ENCODE results near the gene EML1. TPM values are rescaled to one million over a fixed set of nuclear protein-coding genes. Genes with fewer than 3 reads are reported as not detected.
A peak's percentile ranks its signal among the peaks of the same experiment; 100 is the strongest.

EML1 gene
- total and polyA plus RNA-seq, 2 of the 13 experiments (the other 11 are each of a cell fraction or from before 2014, with no cell fraction given) = 0.59 to 1.7 TPM

GRCh38 chr14:99784508-99784907, 8.7 kb upstream of the EML1 start (continued):
- no peak for TF ChIP-seq REST (IDR thresholded peaks at IDR 0.05; ENCODE audit: borderline replicate concordance in 1 of 2, low read depth in 1 of 2, low read length in 2 of 2)
- no peak for TF ChIP-seq AGO1 (IDR thresholded peaks at IDR 0.05; ENCODE audit: low read depth, low read length, poor library complexity, severe bottlenecking)
- TF ChIP-seq ZSCAN12 (CRISPR knock-in tag; IDR thresholded peaks at IDR 0.05) = no peak
- no peak for TF ChIP-seq NFYB (CRISPR knock-in tag; IDR thresholded peaks at IDR 0.05)
- no peak; the same call in 1 of the 2 replicates for TF ChIP-seq ATF7-NPFF (CRISPR knock-in tag; IDR thresholded peaks at IDR 0.05; ENCODE audit: low read depth)
- no peak for TF ChIP-seq ZNF501 (CRISPR knock-in tag; IDR thresholded peaks at IDR 0.05)
- no peak for TF ChIP-seq ZNF780A (CRISPR knock-in tag; IDR thresholded peaks at IDR 0.05)
- no peak for TF ChIP-seq TOPORS (CRISPR knock-in tag; IDR thresholded peaks at IDR 0.05)
- peak; percentile 40; the same call in 1 of the 2 replicates for TF ChIP-seq RXRA (CRISPR knock-in tag; IDR thresholded peaks at IDR 0.05)
- TF ChIP-seq NR2F6 (IDR thresholded peaks at IDR 0.05) = peak; percentile 60
- no peak for TF ChIP-seq NR2F6 (CRISPR knock-in tag; IDR thresholded peaks at IDR 0.05)
- TF ChIP-seq XBP1 (CRISPR knock-in tag; IDR thresholded peaks at IDR 0.05) = no peak
- TF ChIP-seq ISL2 (CRISPR knock-in tag; IDR thresholded peaks at IDR 0.05) = peak; percentile 85; the same call in 1 of the 2 replicates
- TF ChIP-seq ZSCAN30 (CRISPR knock-in tag; IDR thresholded peaks at IDR 0.05) = no peak
- no peak for TF ChIP-seq SRF (IDR thresholded peaks at IDR 0.05; ENCODE audit: low read depth, low read length)
- no peak for TF ChIP-seq REPIN1 (CRISPR knock-in tag; IDR thresholded peaks at IDR 0.05; ENCODE audit: borderline replicate concordance, low read depth)
- 0 out of 2 replicates have a peak, but pooled peaks have one; percentile 41 for TF ChIP-seq ZNF343 (CRISPR knock-in tag; IDR thresholded peaks at IDR 0.05)
- no peak for TF ChIP-seq FOSL1 (CRISPR knock-in tag; IDR thresholded peaks at IDR 0.05; ENCODE audit: borderline replicate concordance)
- no peak for TF ChIP-seq CENPT (CRISPR knock-in tag; IDR thresholded peaks at IDR 0.05; ENCODE audit: low read depth)
- TF ChIP-seq HNF1A (IDR thresholded peaks at IDR 0.05; ENCODE audit: low read depth) = no peak
- TF ChIP-seq HNF1A (CRISPR knock-in tag; IDR thresholded peaks at IDR 0.05; ENCODE audit: borderline replicate concordance) = peak; percentile 47; the same call in 1 of the 2 replicates
- TF ChIP-seq KDM5B (CRISPR knock-in tag; IDR thresholded peaks at IDR 0.05; ENCODE audit: borderline replicate concordance) = no peak
- no peak for TF ChIP-seq PRPF4 (IDR thresholded peaks at IDR 0.05; ENCODE audit: low read depth, low read length, poor library complexity, severe bottlenecking)
- TF ChIP-seq GATAD2A (CRISPR knock-in tag; IDR thresholded peaks at IDR 0.05) = peak; percentile 87
- no peak for TF ChIP-seq ZNF549 (CRISPR knock-in tag; IDR thresholded peaks at IDR 0.05)
- no peak for TF ChIP-seq YY1 (IDR thresholded peaks at IDR 0.05; ENCODE audit: insufficient read depth, insufficient replicate concordance, low read depth, low read length)
